Pancreas (tissue), 10 donors: ENCODE measurements around the gene CLEC20A. TPM values are rescaled to one million over a fixed set of nuclear protein-coding genes. Genes with fewer than 3 reads are reported as not detected.

Source experiments
- ATAC-seq, 4 donors: fragments of 200-7000 bp; cut with Tn5 transposase; one replicate each; pipeline versions ENCODE4 v1.8.0 to v1.9.1; 2020; ENCODE audit warnings: mild to moderate bottlenecking in 4 of 4, moderate library complexity in 4 of 4
- DNase-seq, 6 donors: peaks; one replicate each; pipeline ENCODE4 v3.0.0-alpha.2; 2020
- FAIRE-seq: peaks from 2 replicates; lab custom pipeline; 2012; peaks lifted over from hg19 to GRCh38; lab: Jason Lieb, UNC
- H3K27ac ChIP-seq, 4 donors: fragments of 200-600 bp; sonication (generic); 1 replicate in 3 of 4; 2 replicates in 1 of 4; pipeline versions ENCODE4 v1.5.0 to v1.8.0; 2020
- H3K27me3 ChIP-seq, 4 donors: fragments of 200-600 bp; one replicate each; pipeline ENCODE4 v1.8.0; 2021
- H3K36me3 ChIP-seq, 3 donors: fragments of 200-600 bp; sonication (generic) in 1 of 3; one replicate each; pipeline versions ENCODE4 v1.5.0 to v1.8.0; 2020 to 2021
- H3K4me1 ChIP-seq, 3 donors: fragments of 200-600 bp; one replicate each; pipeline ENCODE4 v1.8.0; 2021
- H3K4me3 ChIP-seq, 4 donors: fragments of 200-600 bp; sonication (generic) in 2 of 4; one replicate each; pipeline versions ENCODE4 v1.5.0 to v1.8.0; 2020 to 2021
- H3K9me3 ChIP-seq, 4 donors: fragments of 200-600 bp; one replicate each; pipeline ENCODE4 v1.8.0; 2021
- CTCF ChIP-seq, 4 donors: fragments of 200-600 bp; sonication (generic) in 3 of 4; IDR thresholded peaks; one replicate each; pipeline versions ENCODE4 v1.5.0 to v1.8.0; 2021; ENCODE audit warnings: antibody characterized with exemption in 4 of 4
- WGBS, 2 donors: extraction: QIAGEN DNeasy Blood & Tissue Kit; methylation state at CpG; one replicate each; pipeline ENCODE4 v1.1.7; 2013; 5-methylcytosine and 5-hydroxymethylcytosine counted together
- intact Hi-C, 3 donors: fragments of 100-400 bp; cut with DNase I; formaldehyde crosslinking; loops; one replicate each; pipeline versions ENCODE4 v1.11.1 to v1.14.2; 2022
- polyA plus RNA-seq, 2 donors: library from polyadenylated mRNA; stranded (reverse); fragments of 200-250 nt; gene quantifications; one replicate each; pipeline ENCODE4 v1.2.3, GENCODE V29; 2013
- total RNA-seq, 6 donors: library from RNA; stranded (reverse); fragmentation: NEBNext Ultra II Directional in 4 of 6; extraction: Animal tissue kit (Norgen Biotek cat#: 25700) in 4 of 6; gene quantifications; one replicate each; pipeline versions ENCODE4 v1.2.1 to v1.2.4, GENCODE V29; 2021 to 2023
- donor health status: healthy with polysubstance abuse.
- donor health status: DM: no; HTN: no; CAD: no; lungs with moderate emphysema.
- donor health status: DM: no; HTN: no; CAD: no.
- donor health status: control.
- donor health status: control.
- donor health status: Bipolar disorder and iron deficiency.
- donor health status: DM: yes; HTN: yes; CAD: no.
- donor health status: DM: no; HTN: no; CAD: no.
- donor health status: DM: no; HTN: no; CAD: no.
- donor health status: DM: yes; HTN: yes; CAD: no.

CLEC20A gene
- total and polyA plus RNA-seq, 8 donors = not detected

GRCh38 chr1:178434360-178434759 lies 62.4 kb downstream of the CLEC20A start:
- intact Hi-C loops = no loop called here
- Histone ChIP-seq H3K36me3 (no peaks in the 10 kb centered on the region), H3K9me3 (no peaks in the 10 kb centered on the region), H3K27me3 (no peaks in the 10 kb centered on the region), H3K4me3 (no peak overlapping the region), H3K4me1 (no peaks in the 10 kb centered on the region), H3K27ac (no peak overlapping the region)
- no peak for TF ChIP-seq CTCF (IDR thresholded peaks at IDR 0.05)
- 77 to 86% methylated on average over 1 of the region's 1 CpG for WGBS, 2 donors
- FAIRE-seq (no peak), ATAC-seq (no peak), DNase-seq (no peak)

Other genes starting within 250 kb of the CLEC20A start
- not detected for gene TEX35, start 16.1 kb upstream of the CLEC20A start, total RNA-seq
- not detected for gene TEX35, start 16.1 kb upstream of the CLEC20A start, polyA plus RNA-seq
- 10 to 100 TPM in 3 of 6 donors, 1 to 10 TPM in 3; 5.0 to 11.6 (median 8.9) TPM for gene RALGPS2, start 228.3 kb upstream of the CLEC20A start, total RNA-seq
- gene RALGPS2, start 228.3 kb upstream of the CLEC20A start, polyA plus RNA-seq = 1 to 10 TPM; 1.9 to 5.0 TPM